OCI-LY7 (cell line): Measurements from ENCODE around the gene COL25A1. TPM values are rescaled to one million over a fixed set of nuclear protein-coding genes. Genes with fewer than 3 reads are reported as not detected.

Experiments
- BruUV-seq: library from RNA; stranded (reverse); fragments of 400-500 nt; replicated peaks from 2 replicates; lab custom pipeline; 2021; lab: Mats Ljungman, UMichigan
- CTCF ChIA-PET: fragments of 300-600 bp; sonication (Branson Sonifier 250); formaldehyde crosslinking; loops from one replicate; lab custom pipeline; 2022; ENCODE audit warnings: antibody characterized with exemption; ENCODE audit not compliant: unreplicated experiment; lab: Charles Lee
- POLR2A ChIA-PET: fragments of 300-600 bp; sonication (Branson Sonifier 250); formaldehyde crosslinking; loops from one replicate; lab custom pipeline; 2022; ENCODE audit warnings: antibody characterized with exemption; lab: Charles Lee
- DNase-seq: peaks from one replicate; pipeline ENCODE4 v3.0.0-alpha.2; 2015; ENCODE audit warnings: low spot score
- H2AFZ ChIP-seq: fragments of 200-600 bp; sonication (generic), shearing (Covaris generic); 2 replicates; pipeline ENCODE4 v1.6.1; 2014; ENCODE audit warnings: mild to moderate bottlenecking, antibody characterized with exemption, low read length, moderate library complexity
- H3K27ac ChIP-seq: fragments of 200-600 bp; sonication (generic); 2 replicates; pipeline ENCODE4 v1.5.1; 2014; ENCODE audit warnings: mixed run types, low read depth, mild to moderate bottlenecking, moderate library complexity, low read length, inconsistent platforms; ENCODE audit not compliant: poor library complexity, severe bottlenecking
- H3K36me3 ChIP-seq: fragments of 200-600 bp; sonication (generic); 2 replicates; pipeline ENCODE4 v1.6.1; 2014; ENCODE audit warnings: mild to moderate bottlenecking, antibody characterized with exemption, low read length, moderate library complexity, mixed read lengths; ENCODE audit not compliant: insufficient read depth
- H3K4me1 ChIP-seq: fragments of 200-600 bp; sonication (generic); 2 replicates; pipeline ENCODE4 v1.5.1; 2014; ENCODE audit warnings: mild to moderate bottlenecking, low read length; ENCODE audit not compliant: insufficient read depth, poor library complexity, severe bottlenecking
- H3K4me2 ChIP-seq: fragments of 200-600 bp; sonication (generic); 2 replicates; pipeline ENCODE4 v1.6.1; 2014; ENCODE audit warnings: mild to moderate bottlenecking, low read length
- H3K4me3 ChIP-seq: fragments of 200-600 bp; sonication (generic); 2 replicates; pipeline ENCODE4 v1.5.1; 2014; ENCODE audit warnings: mild to moderate bottlenecking, low read depth, low read length; ENCODE audit not compliant: poor library complexity, severe bottlenecking
- H3K79me2 ChIP-seq: fragments of 200-600 bp; sonication (generic); 2 replicates; pipeline ENCODE4 v1.6.1; 2016; ENCODE audit warnings: low read depth, mild to moderate bottlenecking, low read length, moderate library complexity, mixed read lengths; ENCODE audit not compliant: insufficient read depth
- H3K9me2 ChIP-seq: fragments of 200-600 bp; sonication (generic); 2 replicates; pipeline ENCODE4 v1.6.1; 2016; ENCODE audit warnings: mild to moderate bottlenecking, low read length, mixed read lengths; ENCODE audit not compliant: insufficient read depth
- H3K9me3 ChIP-seq: fragments of 200-600 bp; sonication (generic); 2 replicates; pipeline ENCODE4 v1.6.1; 2014; ENCODE audit warnings: mild to moderate bottlenecking, mixed run types, low read length, mixed read lengths
- H4K20me1 ChIP-seq: fragments of 200-600 bp; sonication (generic); 2 replicates; pipeline ENCODE4 v1.6.1; 2014; ENCODE audit warnings: mild to moderate bottlenecking, antibody characterized with exemption, low read length, moderate library complexity, mixed read lengths; ENCODE audit not compliant: insufficient read depth
- CTCF ChIP-seq: fragments of 200-600 bp; sonication (generic); conservative IDR thresholded peaks from 2 replicates; pipeline ENCODE4 v1.5.1; 2014; ENCODE audit warnings: mild to moderate bottlenecking, antibody characterized with exemption, low read length, moderate library complexity, mixed read lengths
- EZH2phosphoT487 ChIP-seq: fragments of 200-600 bp; sonication (generic); IDR thresholded peaks from 2 replicates; pipeline ENCODE4 v1.6.1; 2018; ENCODE audit warnings: low read depth, borderline replicate concordance, mild to moderate bottlenecking, mixed run types, antibody characterized with exemption, low read length, moderate library complexity, mixed read lengths
- intact Hi-C: fragments of 100-400 bp; cut with micrococcal nuclease; formaldehyde crosslinking; loops from one replicate; pipeline ENCODE4 v1.10.0; 2022; ENCODE audit not compliant: unreplicated experiment
- total RNA-seq, 2 experiments: library from RNA; depleted of rRNA in 1 of 2; stranded (reverse); fragments of >200 nt in 1 of 2; shearing (Covaris generic) in 1 of 2; gene quantifications; 2 replicates each; pipeline ENCODE4 v1.2.3, GENCODE V29; 2014 to 2022

Gene COL25A1
- total RNA-seq, 2 experiments from 2014 or later: not detected

GRCh38 chr4:109065006-109065405 is 237.5 kb downstream of the COL25A1 start:
- intact Hi-C loops: no loop called here
- no peak for TF ChIP-seq CTCF
- TF ChIP-seq EZH2phosphoT487: no peak
- CTCF ChIA-PET: no interaction called here
- POLR2A ChIA-PET: no interaction called here
- Histone ChIP-seq H3K4me3 (no peak overlapping the region), H3K79me2 (no peaks in the 10 kb centered on the region), H3K27ac (no peak overlapping the region), H3K36me3 (no peaks in the 10 kb centered on the region), H3K4me1 (no peaks in the 10 kb centered on the region), H3K9me3 (no peaks in the 10 kb centered on the region), H3K4me2 (no peak overlapping the region), H4K20me1 (no peaks in the 10 kb centered on the region), H2AFZ (no peak overlapping the region), H3K9me2 (no peaks in the 10 kb centered on the region)
- no peak for DNase-seq
- no TSS peak for BruUV-seq

GRCh38 chr4:109053257-109053656 is 249.2 kb downstream of the COL25A1 start:
- intact Hi-C loops: no loop called here
- Histone ChIP-seq H4K20me1 (no peaks in the 10 kb centered on the region), H3K4me2 (no peak overlapping the region), H2AFZ (no peak overlapping the region), H3K9me3 (no peaks in the 10 kb centered on the region), H3K79me2 (no peaks in the 10 kb centered on the region), H3K27ac (no peak overlapping the region), H3K4me3 (no peak overlapping the region), H3K4me1 (no peaks in the 10 kb centered on the region), H3K36me3 (no peaks in the 10 kb centered on the region), H3K9me2 (no peaks in the 10 kb centered on the region)
- POLR2A ChIA-PET: interaction anchor here (1.1 kb wide), 1 partner anchor 397 kb away, joined by 3 read pairs; no protein-coding TSS in a partner anchor
- DNase-seq: no peak
- CTCF ChIA-PET: no interaction called here
- BruUV-seq: no TSS peak
- TF ChIP-seq EZH2phosphoT487 (no peak), CTCF (no peak)

- H3K4me1 ChIP-seq: no peaks in the 10 kb centered on the region
- TF ChIP-seq EZH2phosphoT487 (no peak), CTCF (no peak)
- no peaks in the 10 kb centered on the region for H3K79me2 ChIP-seq
- no peak overlapping the region for H2AFZ ChIP-seq
- CTCF ChIA-PET: no interaction called here
- POLR2A ChIA-PET: no interaction called here
- no peak for DNase-seq
- no peaks in the 10 kb centered on the region for H3K36me3 ChIP-seq
- no peak overlapping the region for H3K4me2 ChIP-seq
- intact Hi-C loops: no loop called here
- no peaks in the 10 kb centered on the region for H3K9me2 ChIP-seq
- no peaks in the 10 kb centered on the region for H4K20me1 ChIP-seq
- no peak overlapping the region for H3K27ac ChIP-seq
- BruUV-seq: no TSS peak
- H3K4me3 ChIP-seq: no peak overlapping the region
- H3K9me3 ChIP-seq: no peaks in the 10 kb centered on the region
Observed at GRCh38 chr4:109052821-109053220, 249.6 kb downstream of the COL25A1 start.
